GM04504 (cell line): ENCODE measurements around the gene TMEM44.
"Not testable (repeated sequence)": the region's sequence is repeated elsewhere in the genome, so short reads cannot be mapped to it uniquely, and the experiment has no call there.

Source experiments
- DNase-seq: peaks from one replicate; pipeline ENCODE4 v3.0.0-alpha.2; 2012; ENCODE audit warnings: low read depth

Gene TMEM44

GRCh38 chr3:194609601-194610000, 23.6 kb downstream of the TMEM44 start:
- DNase-seq = no peak

- no peak for DNase-seq
These were observed 24.2 kb downstream of the TMEM44 start for GRCh38 chr3:194608981-194609380.

GRCh38 chr3:194607592-194608389, 25.4 kb downstream of the TMEM44 start:
- DNase-seq = no peak

GRCh38 chr3:194606941-194607340, 26.3 kb downstream of the TMEM44 start:
- no peak for DNase-seq

GRCh38 chr3:194606163-194606562, 27.1 kb downstream of the TMEM44 start:
- DNase-seq = no peak

- DNase-seq = not testable (repeated sequence)
These were observed 27.9 kb downstream of the TMEM44 start for GRCh38 chr3:194605314-194605713.

- DNase-seq = no peak
These were observed 28.4 kb downstream of the TMEM44 start for GRCh38 chr3:194604837-194605236.

GRCh38 chr3:194604126-194604525, 29.1 kb downstream of the TMEM44 start:
- DNase-seq = no peak

GRCh38 chr3:194602669-194603171, 30.5 kb downstream of the TMEM44 start:
- no peak for DNase-seq

- DNase-seq = peak; percentile 73
These were observed 34.3 kb downstream of the TMEM44 start for GRCh38 chr3:194598771-194599557.

- DNase-seq = no peak
These were observed 36.3 kb downstream of the TMEM44 start for GRCh38 chr3:194596906-194597305.

GRCh38 chr3:194592798-194593752, 40.1 kb downstream of the TMEM44 start:
- DNase-seq = peak; percentile 99

GRCh38 chr3:194588741-194589140, 44.5 kb downstream of the TMEM44 start:
- DNase-seq = no peak

- DNase-seq = no peak
These were observed 45.0 kb downstream of the TMEM44 start for GRCh38 chr3:194588236-194588635.

GRCh38 chr3:194587438-194587931, 45.7 kb downstream of the TMEM44 start:
- no peak for DNase-seq

GRCh38 chr3:194586836-194587235, 46.4 kb downstream of the TMEM44 start:
- no peak for DNase-seq

GRCh38 chr3:194585880-194586281, 47.3 kb downstream of the TMEM44 start:
- DNase-seq = no peak

- no peak for DNase-seq
These were observed 48.4 kb downstream of the TMEM44 start for GRCh38 chr3:194584866-194585265.

- no peak for DNase-seq
These were observed 48.9 kb downstream of the TMEM44 start for GRCh38 chr3:194584320-194584776.

GRCh38 chr3:194582196-194582905, 50.9 kb downstream of the TMEM44 start:
- DNase-seq = no peak

GRCh38 chr3:194579091-194579606, 54.1 kb downstream of the TMEM44 start:
- no peak for DNase-seq
